Measurements from ENCODE around the gene ZNF276. TPM values are rescaled to one million over a fixed set of nuclear protein-coding genes. Genes with fewer than 3 reads are reported as not detected.
A peak's percentile ranks its signal among the peaks of the same experiment; 100 is the strongest.

ZNF276 gene
- polyA plus RNA-seq, 1 experiment, result 8.5 TPM

- no peak for DNase-seq (ENCODE audit: low read depth)
- H3K4me3 ChIP-seq (ENCODE audit: low read depth, low read length), result peak overlapping the region; percentile 58
- CTCF ChIA-PET, result no interaction called here
- H3K36me3 ChIP-seq (ENCODE audit: control insufficient read depth, insufficient read depth, low read length), result peaks cover 20% of the 10 kb centered on the region
- no peak for TF ChIP-seq CTCF (IDR thresholded peaks at IDR 0.05; ENCODE audit: insufficient read depth, low read depth, low read length)
- H3K27me3 ChIP-seq (ENCODE audit: control insufficient read depth, insufficient read depth, low read length), result no peaks in the 10 kb centered on the region
- POLR2A ChIA-PET, result no interaction called here
Observed at GRCh38 chr16:89722392-89723278, 1.3 kb downstream of the ZNF276 start.

DNA sequence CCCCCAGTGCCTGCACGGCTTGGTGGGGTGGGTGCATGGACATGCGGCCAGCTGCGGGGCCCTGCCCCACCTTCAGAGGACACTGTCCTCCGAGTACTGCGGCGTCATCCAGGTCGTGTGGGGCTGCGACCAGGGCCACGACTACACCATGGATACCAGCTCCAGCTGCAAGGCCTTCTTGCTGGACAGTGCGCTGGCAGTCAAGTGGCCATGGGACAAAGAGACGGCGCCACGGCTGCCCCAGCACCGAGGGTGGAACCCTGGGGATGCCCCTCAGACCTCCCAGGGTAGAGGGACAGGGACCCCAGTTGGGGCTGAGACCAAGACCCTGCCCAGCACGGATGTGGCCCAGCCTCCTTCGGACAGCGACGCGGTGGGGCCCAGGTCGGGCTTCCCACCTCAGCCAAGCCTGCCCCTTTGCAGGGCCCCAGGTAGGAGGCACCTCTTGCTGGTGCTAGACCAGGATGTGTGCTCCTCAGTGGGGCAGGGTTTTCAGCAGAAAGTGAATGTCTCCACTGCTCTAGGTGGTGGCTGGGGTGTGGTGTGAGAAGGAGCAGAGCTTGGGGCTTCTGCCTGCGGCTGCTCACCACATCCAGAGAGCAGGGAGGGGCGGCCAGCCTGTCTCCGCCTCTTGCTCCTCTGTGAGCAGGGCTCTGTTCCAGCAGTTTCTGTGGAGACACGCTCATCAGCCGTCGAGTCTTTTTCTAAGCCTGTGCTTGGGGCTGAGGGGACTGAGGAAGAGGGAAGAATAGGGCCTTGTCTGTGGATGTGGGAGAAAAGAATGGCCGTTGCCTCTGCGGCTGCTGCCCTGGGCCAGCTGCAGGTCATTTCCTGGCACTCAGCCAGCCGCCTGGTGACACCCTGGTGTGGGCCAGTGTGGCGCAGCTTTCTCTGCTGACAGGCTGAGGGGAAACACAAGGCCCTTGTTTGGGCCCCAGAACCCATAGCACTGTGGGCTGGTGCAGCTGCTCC, 2.2 kb downstream of the ZNF276 start:
- no peak for TF ChIP-seq CTCF (IDR thresholded peaks at IDR 0.05; ENCODE audit: insufficient read depth, low read depth, low read length)
- Histone ChIP-seq H3K4me3 (ENCODE audit: low read depth, low read length) (no peak overlapping the region), H3K36me3 (ENCODE audit: control insufficient read depth, insufficient read depth, low read length) (peaks cover 22% of the 10 kb centered on the region), H3K27me3 (ENCODE audit: control insufficient read depth, insufficient read depth, low read length) (no peaks in the 10 kb centered on the region)
- POLR2A ChIA-PET, result no interaction called here
- DNase-seq (ENCODE audit: low read depth), result no peak
- CTCF ChIA-PET, result interaction anchor here (0.6 to 1.1 kb wide), 2 partner anchors 69 to 137 kb away, joined by 3 to 4 read pairs; no protein-coding TSS in a partner anchor

DNA sequence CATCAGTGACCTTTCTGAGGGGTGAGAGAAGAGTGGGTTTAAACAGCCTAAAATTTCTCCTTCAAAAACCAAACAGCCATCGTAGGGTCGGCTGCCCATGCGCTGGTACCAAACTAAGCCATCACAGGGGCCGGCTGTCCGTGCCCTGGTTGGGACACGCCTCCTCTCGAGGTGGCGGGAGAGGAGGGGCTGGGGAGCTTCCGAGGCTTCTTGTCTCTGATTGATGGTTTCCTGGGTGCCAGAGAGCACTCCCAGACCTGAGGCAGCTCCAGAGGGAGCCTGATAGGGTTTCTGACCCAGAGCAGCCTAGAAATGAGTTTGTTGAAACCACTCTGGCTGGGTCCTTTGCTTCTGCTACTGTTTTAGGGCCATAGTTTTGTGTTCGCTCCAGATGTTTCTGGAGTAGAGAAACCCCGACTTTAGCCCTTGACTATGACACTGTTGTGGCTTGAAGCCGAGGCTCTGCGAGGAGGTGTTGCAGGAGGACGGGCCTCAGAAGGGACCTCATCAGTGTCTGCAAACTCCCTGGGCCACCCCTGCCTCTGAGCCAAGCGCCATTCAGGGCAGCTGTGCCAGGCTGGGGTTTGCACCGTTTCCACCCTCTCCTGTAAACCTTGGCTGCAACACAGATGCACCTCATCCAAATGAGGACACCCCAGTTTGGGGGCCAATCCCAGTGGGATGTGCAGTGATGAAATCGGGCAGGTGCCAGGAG, 6.2 kb downstream of the ZNF276 start:
- DNase-seq (ENCODE audit: low read depth), result no peak
- no peak for TF ChIP-seq CTCF (IDR thresholded peaks at IDR 0.05; ENCODE audit: insufficient read depth, low read depth, low read length)
- ChIA-PET CTCF (interaction anchor here (1.1 kb wide), 1 partner anchor 11 kb away, joined by 3 read pairs; no protein-coding TSS in a partner anchor), POLR2A (no interaction called here)
- Histone ChIP-seq H3K4me3 (ENCODE audit: low read depth, low read length) (no peak overlapping the region), H3K27me3 (ENCODE audit: control insufficient read depth, insufficient read depth, low read length) (no peaks in the 10 kb centered on the region), H3K36me3 (ENCODE audit: control insufficient read depth, insufficient read depth, low read length) (peaks cover 39% of the 10 kb centered on the region)

DNA sequence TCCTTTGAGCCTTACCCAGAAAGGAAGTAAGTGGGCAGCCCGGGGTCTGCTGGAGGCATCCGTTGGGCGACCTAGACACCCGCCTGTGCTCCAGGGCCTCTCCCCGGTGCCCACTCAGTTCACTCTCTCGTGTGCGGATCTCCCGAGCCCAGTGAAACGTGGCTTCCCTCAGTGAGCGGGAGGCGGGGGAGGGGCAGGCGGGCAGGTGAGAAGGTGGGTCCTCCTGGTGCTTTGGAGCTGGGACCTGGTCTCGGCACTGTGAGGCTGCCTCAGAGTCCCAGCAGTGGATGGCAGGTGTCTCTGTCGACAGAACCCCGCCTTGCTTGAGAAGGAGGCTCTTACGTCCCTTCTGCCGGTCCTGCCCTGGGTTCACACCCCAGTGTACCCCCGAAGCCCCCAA, 8.0 kb downstream of the ZNF276 start:
- ChIA-PET POLR2A (no interaction called here), CTCF (no interaction called here)
- TF ChIP-seq CTCF (IDR thresholded peaks at IDR 0.05; ENCODE audit: insufficient read depth, low read depth, low read length), result no peak
- no peaks in the 10 kb centered on the region for H3K27me3 ChIP-seq (ENCODE audit: control insufficient read depth, insufficient read depth, low read length)
- DNase-seq (ENCODE audit: low read depth), result no peak
- H3K4me3 ChIP-seq (ENCODE audit: low read depth, low read length), result no peak overlapping the region
- peaks cover 34% of the 10 kb centered on the region for H3K36me3 ChIP-seq (ENCODE audit: control insufficient read depth, insufficient read depth, low read length)
